Keratinocyte (primary cell): ENCODE measurements around the gene SPATA31C1. TPM values are rescaled to one million over a fixed set of nuclear protein-coding genes. Genes with fewer than 3 reads are reported as not detected.

Source experiments
- DNase-seq: peaks from one replicate; pipeline ENCODE4 v3.0.0-alpha.2; 2011; ENCODE audit warnings: low read depth, missing footprints, low spot score
- FAIRE-seq: peaks from 2 replicates; lab custom pipeline; 2011; peaks lifted over from hg19 to GRCh38; lab: Jason Lieb, UNC
- H2AFZ ChIP-seq: 2 replicates; pipeline ENCODE4 v1.6.0; 2012; ENCODE audit warnings: low read length, control low read depth, inconsistent platforms; ENCODE audit not compliant: control insufficient read depth
- H3K27ac ChIP-seq: 2 replicates; pipeline ENCODE4 v1.5.1; 2011; ENCODE audit warnings: low read length; ENCODE audit not compliant: control insufficient read depth, insufficient read depth
- H3K27me3 ChIP-seq: 3 replicates; pipeline ENCODE4 v1.6.0; 2011; ENCODE audit warnings: low read length; ENCODE audit not compliant: control insufficient read depth, insufficient read depth; ENCODE audit errors: extremely low read depth
- H3K36me3 ChIP-seq, 2 experiments: 2 replicates in 1 of 2; 3 replicates in 1 of 2; pipeline ENCODE4 v1.5.1; 2011; ENCODE audit warnings: low read length in 2 of 2, mild to moderate bottlenecking in 1 of 2; ENCODE audit not compliant: control insufficient read depth in 2 of 2, insufficient read depth in 2 of 2; ENCODE audit errors: extremely low read depth in 1 of 2
- H3K4me1 ChIP-seq: 3 replicates; pipeline ENCODE4 v1.5.1; 2011; ENCODE audit warnings: low read length; ENCODE audit not compliant: control insufficient read depth, insufficient read depth; ENCODE audit errors: extremely low read depth
- H3K4me2 ChIP-seq: 3 replicates; pipeline ENCODE4 v1.6.0; 2011; ENCODE audit warnings: low read depth, low read length; ENCODE audit not compliant: control insufficient read depth, insufficient read depth; ENCODE audit errors: extremely low read depth
- H3K4me3 ChIP-seq, 3 experiments: fragments of 200-600 bp in 1 of 3; sonication (generic) in 1 of 3; 2 replicates in 2 of 3; 3 replicates in 1 of 3; pipeline ENCODE4 v1.5.1; 2011 to 2016; ENCODE audit warnings: low read length in 3 of 3, mild to moderate bottlenecking in 3 of 3, control low read depth in 2 of 3, inconsistent platforms in 1 of 3, low read depth in 1 of 3, mixed read lengths in 1 of 3, mixed run types in 1 of 3, moderate library complexity in 1 of 3; ENCODE audit not compliant: control insufficient read depth in 2 of 3, insufficient read depth in 2 of 3; ENCODE audit errors: extremely low read depth in 1 of 3
- H3K79me2 ChIP-seq: 2 replicates; pipeline ENCODE4 v1.6.0; 2012; ENCODE audit warnings: low read length; ENCODE audit not compliant: control insufficient read depth, insufficient read depth
- H3K9ac ChIP-seq: 3 replicates; pipeline ENCODE4 v1.6.0; 2011; ENCODE audit warnings: low read length; ENCODE audit not compliant: control insufficient read depth, insufficient read depth; ENCODE audit errors: extremely low read depth
- H3K9me1 ChIP-seq: 3 replicates; pipeline ENCODE4 v1.6.0; 2011; ENCODE audit warnings: low read length; ENCODE audit not compliant: control insufficient read depth, insufficient read depth; ENCODE audit errors: extremely low read depth
- H3K9me3 ChIP-seq: 2 replicates; pipeline ENCODE4 v1.5.1; 2012; ENCODE audit warnings: low read depth, low read length; ENCODE audit not compliant: control insufficient read depth
- H4K20me1 ChIP-seq: 3 replicates; pipeline ENCODE4 v1.6.0; 2011; ENCODE audit warnings: low read length; ENCODE audit not compliant: control insufficient read depth, insufficient read depth; ENCODE audit errors: extremely low read depth
- CTCF ChIP-seq, 3 experiments: IDR thresholded peaks in 1 of 3; conservative IDR thresholded peaks in 1 of 3; optimal IDR thresholded peaks in 1 of 3; 2 replicates in 2 of 3; 3 replicates in 1 of 3; pipeline versions ENCODE3 to v1.5.1; 2011; ENCODE audit warnings: low read length in 3 of 3, mild to moderate bottlenecking in 3 of 3, moderate library complexity in 2 of 3, control low read depth in 1 of 3, inconsistent platforms in 1 of 3; ENCODE audit not compliant: insufficient read depth in 2 of 3; ENCODE audit errors: extremely low read depth in 1 of 3
- EZH2 ChIP-seq: IDR thresholded peaks from one replicate; pipeline ENCODE4 v1.6.1; 2012; ENCODE audit warnings: inconsistent platforms, mild to moderate bottlenecking, low read length, moderate library complexity
- dilution Hi-C: fragments of 300-500 bp; cut with MboI; formaldehyde crosslinking; loops from one replicate; pipeline ENCODE4 v1.7.0; 2020; ENCODE audit warnings: low sequenced_read_pairs; ENCODE audit not compliant: extremely low pct_ligation_motif_present
- polyA plus RNA-seq, 5 experiments: library from polyadenylated mRNA; depleted of rRNA in 3 of 5; stranded (reverse) in 3 of 5; stranded (forward) in 1 of 5; unstranded in 1 of 5; fragments of >200 nt; gene quantifications; 1 replicate in 1 of 5; 2 replicates in 3 of 5; 3 replicates in 1 of 5; pipeline versions ENCODE4 v1.2.1 to v1.2.3, GENCODE V29; 2011 to 2012; ENCODE audit warnings: missing spikeins in 2 of 5, low read depth in 1 of 5, low replicate concordance in 1 of 5

SPATA31C1 gene
- polyA plus RNA-seq, 1 donor (not counting 4 experiments of a cell fraction or from before 2014, with no cell fraction given), result not detected

DNA sequence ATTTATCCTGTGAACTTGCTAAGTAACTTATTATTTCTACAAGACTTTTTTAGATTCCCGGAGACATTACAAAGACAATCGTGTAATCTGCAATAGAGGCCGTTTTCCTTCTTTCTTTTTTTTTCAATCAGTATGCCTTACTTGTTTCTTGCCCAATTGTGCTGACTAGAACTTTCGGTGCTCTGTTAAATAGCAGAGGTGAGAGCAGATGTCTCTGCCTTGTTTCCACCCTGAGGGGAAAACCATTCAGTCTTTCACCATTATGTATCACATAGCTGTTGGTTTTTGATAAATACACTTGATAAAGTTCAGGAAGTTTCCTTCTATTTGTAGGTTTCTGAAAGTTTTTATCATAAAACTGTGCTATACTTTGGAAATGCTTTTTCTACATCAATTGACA, 24.8 kb upstream of the SPATA31C1 start:
- H3K9me3 ChIP-seq, result no peaks in the 10 kb centered on the region
- H3K9ac ChIP-seq, result no peak overlapping the region
- H3K9me1 ChIP-seq, result no peaks in the 10 kb centered on the region
- no peaks in the 10 kb centered on the region for H4K20me1 ChIP-seq
- no peaks in the 10 kb centered on the region for H3K4me1 ChIP-seq
- H3K36me3 ChIP-seq, result no peaks in the 10 kb centered on the region
- dilution Hi-C loops, result no loop called here
- no peak overlapping the region for H3K4me2 ChIP-seq
- no peaks in the 10 kb centered on the region for H3K27me3 ChIP-seq
- TF ChIP-seq EZH2, result no peak
- no peak for TF ChIP-seq CTCF (optimal IDR thresholded peaks at IDR 0.05 in 1 of 3, IDR thresholded peaks at IDR 0.05 in 1 of 3, conservative IDR thresholded peaks at IDR 0.05 in 1 of 3; ENCODE audit: extremely low read depth in 1 of 3, insufficient read depth in 2 of 3, low read length in 3 of 3)
- no peak overlapping the region for H3K4me3 ChIP-seq
- no peak overlapping the region for H3K27ac ChIP-seq
- no peaks in the 10 kb centered on the region for H3K79me2 ChIP-seq
- FAIRE-seq (no peak), DNase-seq (no peak)
- H2AFZ ChIP-seq, result no peak overlapping the region

DNA sequence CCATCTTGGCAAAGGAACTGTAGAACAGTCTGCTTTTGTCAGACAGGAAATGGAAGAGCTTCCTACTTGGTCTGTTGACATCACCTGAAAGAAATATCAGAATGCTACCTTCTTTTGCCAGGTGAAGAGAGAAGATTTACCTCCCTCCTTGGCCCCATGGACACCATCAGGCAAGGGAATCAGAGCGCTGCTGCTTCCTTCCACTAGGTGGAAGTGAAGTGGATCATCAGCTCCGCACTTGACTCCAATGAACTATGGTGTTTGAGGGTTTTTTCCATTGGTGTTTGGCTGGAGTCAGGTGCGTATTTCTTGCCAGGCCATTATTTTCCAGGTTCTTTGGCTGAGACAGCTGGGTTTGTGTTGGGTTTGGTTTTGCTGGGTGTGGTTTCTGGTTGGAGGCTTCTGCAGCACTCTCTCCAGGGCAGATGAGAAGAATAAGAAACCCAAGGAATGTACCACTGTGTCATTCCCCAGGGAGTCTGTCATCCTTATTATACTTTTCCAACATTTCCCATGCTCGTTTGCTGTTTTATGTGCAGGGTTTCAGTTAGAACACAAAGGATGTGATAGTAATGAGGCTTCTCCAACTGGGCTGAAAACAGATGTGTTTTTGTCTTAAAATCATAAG, 22.6 kb upstream of the SPATA31C1 start:
- TF ChIP-seq CTCF (optimal IDR thresholded peaks at IDR 0.05 in 1 of 3, IDR thresholded peaks at IDR 0.05 in 1 of 3, conservative IDR thresholded peaks at IDR 0.05 in 1 of 3; ENCODE audit: extremely low read depth in 1 of 3, insufficient read depth in 2 of 3, low read length in 3 of 3) (peak in 1 of 3 experiments; percentile 6), EZH2 (no peak)
- dilution Hi-C loops, result no loop called here
- FAIRE-seq, result no peak
- Histone ChIP-seq H3K9me1 (no peaks in the 10 kb centered on the region), H3K36me3 (no peaks in the 10 kb centered on the region), H3K79me2 (no peaks in the 10 kb centered on the region), H4K20me1 (no peaks in the 10 kb centered on the region), H3K4me3 (no peak overlapping the region), H3K4me1 (no peaks in the 10 kb centered on the region), H3K27ac (no peak overlapping the region), H3K4me2 (no peak overlapping the region), H3K27me3 (no peaks in the 10 kb centered on the region), H3K9ac (no peak overlapping the region), H3K9me3 (no peaks in the 10 kb centered on the region), H2AFZ (no peak overlapping the region)
- DNase-seq, result no peak
